ACC112 (cell line): Measurements from ENCODE around the gene RIMBP2.

Source experiments
- H2AFZ ChIP-seq: fragments of 200-600 bp; sonication (generic); one replicate; pipeline ENCODE4 v1.6.0; 2017; ENCODE audit warnings: antibody characterized with exemption, low read length; ENCODE audit not compliant: unreplicated experiment
- H3K27ac ChIP-seq: fragments of 200-600 bp; sonication (generic); 2 replicates; pipeline ENCODE4 v1.5.1; 2014; ENCODE audit warnings: low read depth, mild to moderate bottlenecking, antibody characterized with exemption, low read length, moderate library complexity
- H3K27me3 ChIP-seq: fragments of 200-600 bp; sonication (generic); 2 replicates; pipeline ENCODE4 v1.6.1; 2014; ENCODE audit warnings: mild to moderate bottlenecking, antibody characterized with exemption, low read length, moderate library complexity, mixed read lengths; ENCODE audit not compliant: insufficient read depth
- H3K36me3 ChIP-seq: fragments of 200-600 bp; sonication (generic); 2 replicates; pipeline ENCODE4 v1.6.1; 2016; ENCODE audit warnings: mild to moderate bottlenecking, antibody characterized with exemption, low read length, moderate library complexity, mixed read lengths; ENCODE audit not compliant: insufficient read depth
- H3K4me1 ChIP-seq: fragments of 200-600 bp; sonication (generic); one replicate; pipeline ENCODE4 v1.6.1; 2016; ENCODE audit warnings: low read length, mixed read lengths; ENCODE audit not compliant: insufficient read depth, unreplicated experiment, control insufficient read depth
- H3K4me3 ChIP-seq: fragments of 200-600 bp; sonication (generic); 2 replicates; pipeline ENCODE4 v1.5.1; 2014; ENCODE audit warnings: mild to moderate bottlenecking, low read depth, low read length
- H3K79me2 ChIP-seq: fragments of 200-600 bp; sonication (generic); one replicate; pipeline ENCODE4 v1.6.0; 2016; ENCODE audit warnings: low read length; ENCODE audit not compliant: control insufficient read depth, unreplicated experiment, insufficient read depth

The RIMBP2 gene

GRCh38 chr12:130420071-130420470 lies 296.0 kb downstream of the RIMBP2 start:
- Histone ChIP-seq H3K79me2 (no peaks in the 10 kb centered on the region), H3K27me3 (no peaks in the 10 kb centered on the region)

GRCh38 chr12:130419116-130419515 lies 297.0 kb downstream of the RIMBP2 start:
- no peak overlapping the region for H3K4me3 ChIP-seq
- no peaks in the 10 kb centered on the region for H3K4me1 ChIP-seq
- no peaks in the 10 kb centered on the region for H3K36me3 ChIP-seq
- H3K27me3 ChIP-seq: no peaks in the 10 kb centered on the region
- H2AFZ ChIP-seq: no peak overlapping the region
- H3K79me2 ChIP-seq: no peaks in the 10 kb centered on the region
- H3K27ac ChIP-seq: no peak overlapping the region

More at GRCh38 chr12:130420071-130420470, 296.0 kb downstream of the RIMBP2 start:
- Histone ChIP-seq H3K36me3 (no peaks in the 10 kb centered on the region), H3K4me3 (no peak overlapping the region), H3K27ac (no peak overlapping the region), H2AFZ (no peak overlapping the region), H3K4me1 (no peaks in the 10 kb centered on the region)

GRCh38 chr12:130418251-130418650 lies 297.8 kb downstream of the RIMBP2 start:
- Histone ChIP-seq H3K27me3 (no peaks in the 10 kb centered on the region), H3K4me1 (no peaks in the 10 kb centered on the region), H3K36me3 (no peaks in the 10 kb centered on the region), H2AFZ (no peak overlapping the region), H3K79me2 (no peaks in the 10 kb centered on the region), H3K4me3 (no peak overlapping the region), H3K27ac (no peak overlapping the region)

- no peak overlapping the region for H3K27ac ChIP-seq
- no peak overlapping the region for H2AFZ ChIP-seq
- no peaks in the 10 kb centered on the region for H3K27me3 ChIP-seq
- no peaks in the 10 kb centered on the region for H3K79me2 ChIP-seq
- no peaks in the 10 kb centered on the region for H3K36me3 ChIP-seq
- H3K4me1 ChIP-seq: no peaks in the 10 kb centered on the region
- H3K4me3 ChIP-seq: no peak overlapping the region
Observed at GRCh38 chr12:130414381-130414780, 301.7 kb downstream of the RIMBP2 start.

GRCh38 chr12:130413909-130414308 lies 302.2 kb downstream of the RIMBP2 start:
- H3K4me1 ChIP-seq: no peaks in the 10 kb centered on the region
- no peak overlapping the region for H3K27ac ChIP-seq
- H3K36me3 ChIP-seq: no peaks in the 10 kb centered on the region
- H3K79me2 ChIP-seq: no peaks in the 10 kb centered on the region
- no peak overlapping the region for H3K4me3 ChIP-seq
- no peaks in the 10 kb centered on the region for H3K27me3 ChIP-seq
- no peak overlapping the region for H2AFZ ChIP-seq

GRCh38 chr12:130412384-130412783 lies 303.7 kb downstream of the RIMBP2 start:
- Histone ChIP-seq H3K4me3 (no peak overlapping the region), H3K27ac (no peak overlapping the region), H3K4me1 (no peaks in the 10 kb centered on the region), H3K36me3 (no peaks in the 10 kb centered on the region), H2AFZ (no peak overlapping the region), H3K27me3 (no peaks in the 10 kb centered on the region), H3K79me2 (no peaks in the 10 kb centered on the region)

GRCh38 chr12:130405332-130405731 lies 310.8 kb downstream of the RIMBP2 start:
- Histone ChIP-seq H3K79me2 (no peaks in the 10 kb centered on the region), H3K36me3 (no peaks in the 10 kb centered on the region), H3K27ac (no peak overlapping the region), H3K27me3 (no peaks in the 10 kb centered on the region), H2AFZ (no peak overlapping the region), H3K4me3 (no peak overlapping the region), H3K4me1 (no peaks in the 10 kb centered on the region)

- H3K4me3 ChIP-seq: no peak overlapping the region
- H3K36me3 ChIP-seq: no peaks in the 10 kb centered on the region
- H3K27me3 ChIP-seq: no peaks in the 10 kb centered on the region
- H3K27ac ChIP-seq: no peak overlapping the region
- H3K4me1 ChIP-seq: no peaks in the 10 kb centered on the region
- no peaks in the 10 kb centered on the region for H3K79me2 ChIP-seq
- H2AFZ ChIP-seq: no peak overlapping the region
Observed at GRCh38 chr12:130401703-130402102, 314.4 kb downstream of the RIMBP2 start.

GRCh38 chr12:130398100-130398848 lies 317.8 kb downstream of the RIMBP2 start:
- Histone ChIP-seq H3K4me3 (no peak overlapping the region), H3K79me2 (no peaks in the 10 kb centered on the region), H3K27me3 (no peaks in the 10 kb centered on the region), H3K4me1 (no peaks in the 10 kb centered on the region), H3K27ac (no peak overlapping the region), H2AFZ (no peak overlapping the region), H3K36me3 (no peaks in the 10 kb centered on the region)

GRCh38 chr12:130396667-130397066 lies 319.4 kb downstream of the RIMBP2 start:
- Histone ChIP-seq H3K4me1 (no peaks in the 10 kb centered on the region), H3K79me2 (no peaks in the 10 kb centered on the region), H3K36me3 (no peaks in the 10 kb centered on the region), H3K4me3 (no peak overlapping the region), H2AFZ (no peak overlapping the region), H3K27me3 (no peaks in the 10 kb centered on the region), H3K27ac (no peak overlapping the region)

- Histone ChIP-seq H3K4me1 (no peaks in the 10 kb centered on the region), H3K27ac (no peak overlapping the region), H3K27me3 (no peaks in the 10 kb centered on the region), H3K79me2 (no peaks in the 10 kb centered on the region), H3K36me3 (no peaks in the 10 kb centered on the region), H3K4me3 (no peak overlapping the region), H2AFZ (no peak overlapping the region)
Observed at GRCh38 chr12:130394906-130395305, 321.2 kb downstream of the RIMBP2 start.
